GM18873 (cell line): Measurements from ENCODE around the gene ZNF611.
"Not testable (repeated sequence)": the region's sequence is repeated elsewhere in the genome, so short reads cannot be mapped to it uniquely, and the experiment has no call there.

Source experiments
- ATAC-seq: cut with Tn5 transposase; IDR thresholded peaks from one replicate; pipeline ENCODE4 v1.9.1; 2021; ENCODE audit warnings: mild to moderate bottlenecking, moderate library complexity, moderate number of reproducible peaks; ENCODE audit not compliant: unreplicated experiment, low FRiP score

ZNF611 gene

GRCh38 chr19:52687684-52688083 lies 47.2 kb downstream of the ZNF611 start:
- ATAC-seq: no peak

GRCh38 chr19:52685811-52686210 lies 49.0 kb downstream of the ZNF611 start:
- ATAC-seq: no peak

- not testable (repeated sequence) for ATAC-seq
These were observed 53.6 kb downstream of the ZNF611 start for GRCh38 chr19:52681216-52681615.

GRCh38 chr19:52679598-52679997 lies 55.2 kb downstream of the ZNF611 start:
- ATAC-seq: no peak

GRCh38 chr19:52675239-52675638 lies 59.6 kb downstream of the ZNF611 start:
- ATAC-seq: not testable (repeated sequence)

GRCh38 chr19:52673014-52673413 lies 61.8 kb downstream of the ZNF611 start:
- no peak for ATAC-seq

- no peak for ATAC-seq
These were observed 64.8 kb downstream of the ZNF611 start for GRCh38 chr19:52670046-52670445.

- ATAC-seq: no peak
These were observed 65.3 kb downstream of the ZNF611 start for GRCh38 chr19:52669586-52669985.

- no peak for ATAC-seq
These were observed 66.9 kb downstream of the ZNF611 start for GRCh38 chr19:52667972-52668371.

- no peak for ATAC-seq
These were observed 68.3 kb downstream of the ZNF611 start for GRCh38 chr19:52666506-52666905.

GRCh38 chr19:52665529-52665928 lies 69.3 kb downstream of the ZNF611 start:
- ATAC-seq: no peak

GRCh38 chr19:52665027-52665426 lies 69.8 kb downstream of the ZNF611 start:
- no peak for ATAC-seq

GRCh38 chr19:52664461-52664860 lies 70.4 kb downstream of the ZNF611 start:
- ATAC-seq: no peak

- no peak for ATAC-seq
These were observed 72.2 kb downstream of the ZNF611 start for GRCh38 chr19:52662631-52663030.

- ATAC-seq: no peak
These were observed 73.9 kb downstream of the ZNF611 start for GRCh38 chr19:52660981-52661380.

GRCh38 chr19:52659013-52659412 lies 75.8 kb downstream of the ZNF611 start:
- no peak for ATAC-seq

GRCh38 chr19:52658595-52658994 lies 76.2 kb downstream of the ZNF611 start:
- no peak for ATAC-seq

- no peak for ATAC-seq
These were observed 81.7 kb downstream of the ZNF611 start for GRCh38 chr19:52653161-52653560.
